ENCODE measurements around the gene EIF5A. TPM values are rescaled to one million over a fixed set of nuclear protein-coding genes. Genes with fewer than 3 reads are reported as not detected.

The EIF5A gene
- total and polyA plus RNA-seq, 9 of the 15 experiments (the other 6 are each of a cell fraction or from before 2014, with no cell fraction given), result 22.9 to 1,163 (median 772) TPM

GRCh38 chr17:7329374-7329996 is 22.1 kb downstream of the EIF5A start:
- DNase-seq (ENCODE audit: extremely low read depth in 1 of 4, low spot score in 3 of 4) (peak; percentile 93 to 97 (median 95)), FAIRE-seq (peak; percentile 99), ATAC-seq (peak; percentile 83)
- Histone ChIP-seq H3K4me3 (peak overlapping the region; percentile 78), H4K20me1 (replicated peaks; ENCODE audit: control insufficient read depth, insufficient read depth, low read length) (no peaks in the 10 kb centered on the region), H2AFZ (ENCODE audit: low read depth, low read length) (peak overlapping the region; percentile 98), H3K9me3 (replicated peaks; ENCODE audit: control insufficient read depth, insufficient read depth, low read depth, low read length) (no peaks in the 10 kb centered on the region), H3K79me2 (ENCODE audit: control insufficient read depth, insufficient read depth, low read length) (peaks cover 16% of the 10 kb centered on the region), H3K4me1 (replicated peaks in 1 of 2; ENCODE audit: control insufficient read depth in 2 of 2, insufficient read depth in 2 of 2, low read length in 2 of 2) (peaks cover 15 to 37% of the 10 kb centered on the region in 2 experiments), H3K27ac (ENCODE audit: extremely low read depth, low read depth, low read length) (peak overlapping the region; percentile 92), H3K9me1 (ENCODE audit: control insufficient read depth, insufficient read depth, low read length) (no peaks in the 10 kb centered on the region), H3K9ac (ENCODE audit: insufficient read depth in 1 of 2, low read depth in 2 of 2, low read length in 2 of 2) (peak overlapping the region; percentile 91 to 99), H3K36me3 (ENCODE audit: control insufficient read depth, insufficient read depth, low read length) (peaks cover 21% of the 10 kb centered on the region; the same call in 1 of the 3 replicates), H3K4me2 (ENCODE audit: insufficient read depth, low read length) (peak overlapping the region; percentile 82), H3K27me3 (ENCODE audit: control insufficient read depth in 2 of 2, insufficient read depth in 2 of 2, low read length in 2 of 2) (no peaks in the 10 kb centered on the region)
- intact Hi-C loops (cut with micrococcal nuclease) (no loop called here), in situ Hi-C loops (cut with MboI) (no loop called here)
- ChIA-PET POLR2A (interaction anchor here (0.6 to 2.4 kb wide), 9 partner anchors 12 to 156 kb away, joined by 3 to 21 read pairs (median 4); partner anchors contain the start of gene GABARAP), CTCF (ENCODE audit: low intra/inter-chr PET ratio) (no interaction called here)
- no TSS peak for BruUV-seq (replicated peaks)
- under 1% methylated on average over 42 of the region's 43 CpGs for WGBS (ENCODE audit: insufficient coverage, low coverage, missing lambda C conversion rate)
- TF ChIP-seq KLF13 (tag; IDR thresholded peaks at IDR 0.05; ENCODE audit: borderline replicate concordance, low read depth) (peak; percentile 86; the same call in 1 of the 2 replicates), ZNF77 (CRISPR knock-in tag; IDR thresholded peaks at IDR 0.05) (no peak), ASH1L (IDR thresholded peaks at IDR 0.05; ENCODE audit: borderline replicate concordance, low read depth, partially characterized antibody) (no peak), ZFP1 (CRISPR knock-in tag; IDR thresholded peaks at IDR 0.05) (no peak), ZNF398 (CRISPR knock-in tag; IDR thresholded peaks at IDR 0.05) (no peak), FOXJ3 (CRISPR knock-in tag; IDR thresholded peaks at IDR 0.05) (no peak), ZNF277 (CRISPR knock-in tag; IDR thresholded peaks at IDR 0.05; ENCODE audit: borderline replicate concordance) (no peak), ZNF146 (CRISPR knock-in tag; IDR thresholded peaks at IDR 0.05; ENCODE audit: unreplicated experiment) (no peak), ZNF561 (CRISPR knock-in tag; conservative IDR thresholded peaks at IDR 0.05) (no peak), PRMT5 (CRISPR knock-in tag; IDR thresholded peaks at IDR 0.05) (no peak), RBM15 (IDR thresholded peaks at IDR 0.05; ENCODE audit: insufficient read depth, low read length) (no peak), ESRRA (IDR thresholded peaks at IDR 0.05; ENCODE audit: borderline replicate concordance, low read depth) (peak; percentile 76), ZNF830 (CRISPR knock-in tag; IDR thresholded peaks at IDR 0.05) (no peak), MEIS2 (IDR thresholded peaks at IDR 0.05; ENCODE audit: partially characterized antibody) (peak; percentile 14), KAT7 (CRISPR knock-in tag; IDR thresholded peaks at IDR 0.05; ENCODE audit: borderline replicate concordance) (no peak), TRIM24 (IDR thresholded peaks at IDR 0.05) (no peak), ZNF133 (CRISPR knock-in tag; IDR thresholded peaks at IDR 0.05) (no peak), EP400 (IDR thresholded peaks at IDR 0.05) (peak; percentile 40; the same call in 1 of the 2 replicates), ZSCAN32 (CRISPR knock-in tag; IDR thresholded peaks at IDR 0.05) (no peak), TFAP4 (CRISPR knock-in tag; IDR thresholded peaks at IDR 0.05; ENCODE audit: borderline replicate concordance) (peak; percentile 61; the same call in 1 of the 2 replicates)
